HG03060 (cell line): ENCODE measurements around the gene TMEM109.

Source experiments
- ATAC-seq: cut with Tn5 transposase; IDR thresholded peaks from one replicate; pipeline ENCODE4 v1.9.1; 2021; ENCODE audit warnings: low read depth, moderate number of reproducible peaks; ENCODE audit not compliant: unreplicated experiment

The TMEM109 gene

DNA sequence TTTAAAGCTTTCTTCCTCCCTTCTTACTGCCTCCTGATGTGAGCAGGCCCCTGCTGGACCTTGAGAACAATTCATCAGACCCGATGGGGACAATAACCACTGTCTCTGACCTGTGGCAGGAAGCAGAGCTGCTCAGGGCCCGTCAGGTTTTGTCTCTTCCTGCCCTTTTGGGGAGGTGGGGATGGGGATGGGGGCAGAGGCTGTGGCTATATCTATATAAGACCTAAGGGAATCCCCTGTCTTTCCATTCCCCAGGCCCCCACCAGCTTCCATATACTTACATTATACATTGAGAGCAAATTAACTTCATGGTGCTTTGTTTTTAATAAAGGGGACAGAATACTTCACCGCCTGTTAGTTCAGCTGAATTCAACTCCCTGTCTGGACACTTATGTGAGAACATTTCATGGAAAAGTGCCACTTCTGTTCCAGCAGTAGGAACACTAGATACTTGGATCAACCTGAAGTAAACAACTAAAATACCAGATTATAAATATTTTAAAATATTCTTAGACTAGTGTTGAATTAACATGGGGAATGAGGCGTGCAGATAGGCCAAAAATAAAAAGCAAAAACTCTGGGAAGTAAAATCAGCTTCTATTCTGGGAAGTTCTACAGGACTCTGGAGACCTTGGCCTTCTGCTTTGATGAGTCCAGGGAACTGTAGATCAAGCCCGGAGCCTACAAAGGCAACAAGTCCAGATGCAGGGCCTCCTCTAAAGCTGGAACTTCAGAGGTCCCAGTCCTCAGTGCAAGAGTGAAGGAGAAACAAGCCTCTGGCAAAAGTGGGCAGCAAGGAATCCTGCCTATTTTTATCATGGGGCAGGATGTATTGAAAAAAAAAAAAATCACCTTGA is 35.5 kb upstream of the TMEM109 start:
- ATAC-seq: no peak

DNA sequence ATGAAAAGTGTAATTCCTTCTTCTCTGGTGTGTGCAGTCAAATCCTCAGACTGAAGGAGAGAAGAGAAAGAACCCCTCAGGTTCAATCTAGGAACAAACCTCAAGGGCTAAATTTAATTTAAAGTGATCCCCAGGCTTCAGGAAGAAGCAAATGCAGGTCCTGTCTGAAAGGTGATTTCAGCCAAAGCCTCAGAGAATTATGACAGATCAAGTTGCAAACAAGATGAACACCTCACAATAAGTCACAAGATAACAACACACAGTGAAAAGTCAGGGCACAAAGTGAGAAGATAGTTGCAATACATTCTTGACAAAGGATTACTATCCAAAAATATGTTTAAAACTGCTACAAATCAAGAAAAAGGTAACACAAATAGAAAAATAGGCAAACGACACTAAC is 34.9 kb upstream of the TMEM109 start:
- no peak for ATAC-seq

DNA sequence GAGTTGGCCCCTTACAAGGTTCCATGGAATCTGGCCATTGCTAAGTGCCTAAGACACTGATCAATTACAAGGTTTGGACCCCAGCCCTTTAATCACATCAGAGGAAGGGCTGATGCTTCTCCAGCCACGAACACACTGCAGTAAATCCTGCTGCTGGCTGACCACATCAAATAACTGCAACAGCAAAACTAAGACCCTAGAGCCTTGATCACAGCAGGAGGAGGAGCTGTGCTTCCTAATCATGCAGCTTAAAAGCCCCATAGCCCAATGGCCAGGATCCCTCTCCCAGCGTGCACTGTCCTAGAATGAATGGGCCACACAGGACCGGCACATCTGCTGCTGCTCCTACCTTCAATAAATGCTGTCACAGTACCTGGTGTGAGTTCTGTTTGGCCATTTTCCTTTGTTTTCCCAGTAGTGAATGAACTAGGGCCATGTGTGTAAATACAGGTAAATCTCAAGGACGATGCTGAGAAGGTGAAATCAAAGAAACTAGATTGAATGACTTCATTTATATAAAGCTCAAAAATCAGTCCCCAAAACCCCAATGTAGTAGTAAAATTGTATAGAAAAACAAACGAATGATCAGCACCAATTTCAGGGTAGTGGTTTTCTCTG is 33.9 kb upstream of the TMEM109 start:
- ATAC-seq: no peak

DNA sequence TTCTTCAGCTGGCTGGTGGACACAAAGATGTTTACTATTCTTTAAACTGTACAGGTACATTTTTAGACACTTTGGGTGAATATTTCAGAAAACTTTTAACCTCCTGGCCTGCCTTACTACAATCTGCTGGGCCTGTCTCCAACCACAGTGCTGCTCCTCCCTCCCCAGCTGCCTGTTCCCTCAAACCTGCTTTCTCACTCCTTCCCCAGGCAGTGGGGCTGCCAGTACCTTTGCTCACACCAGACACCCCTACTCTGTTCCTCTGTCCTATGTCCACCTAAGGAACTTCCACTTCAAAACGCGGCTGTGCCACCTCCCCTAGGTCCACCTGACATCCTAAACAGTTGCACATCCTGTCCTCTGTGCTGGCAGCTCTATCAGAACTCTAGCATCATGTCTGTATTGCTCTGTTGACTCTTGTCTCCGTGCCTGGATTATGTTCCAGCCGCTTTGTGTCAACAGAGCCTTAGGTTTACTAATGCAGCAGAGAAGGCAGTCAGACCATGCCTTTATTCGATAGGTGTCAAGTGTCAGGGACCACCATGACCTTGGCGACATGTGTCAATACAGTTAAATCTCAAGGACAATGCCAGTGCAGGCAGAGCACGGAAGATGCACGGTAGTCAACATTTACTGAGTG is 33.2 kb upstream of the TMEM109 start:
- no peak for ATAC-seq

DNA sequence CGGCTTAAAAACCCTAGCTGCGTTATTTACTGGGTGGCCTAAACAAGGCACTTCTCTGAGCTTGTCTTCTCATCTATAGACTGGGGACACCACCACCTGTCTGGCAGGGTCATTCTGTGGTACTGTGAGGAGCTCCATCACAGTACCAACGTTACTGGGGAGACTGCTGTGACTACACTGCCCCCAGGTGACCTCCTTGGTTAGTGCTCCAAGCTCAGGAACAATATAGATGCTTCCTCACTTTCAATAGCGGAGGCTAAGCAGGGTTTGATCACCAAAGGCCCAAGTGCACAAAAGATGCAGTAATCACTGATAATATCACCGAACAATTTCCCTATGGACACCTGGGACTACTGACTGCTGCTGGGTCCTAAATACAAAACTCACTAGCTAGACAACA is 26.4 kb upstream of the TMEM109 start:
- ATAC-seq: no peak

DNA sequence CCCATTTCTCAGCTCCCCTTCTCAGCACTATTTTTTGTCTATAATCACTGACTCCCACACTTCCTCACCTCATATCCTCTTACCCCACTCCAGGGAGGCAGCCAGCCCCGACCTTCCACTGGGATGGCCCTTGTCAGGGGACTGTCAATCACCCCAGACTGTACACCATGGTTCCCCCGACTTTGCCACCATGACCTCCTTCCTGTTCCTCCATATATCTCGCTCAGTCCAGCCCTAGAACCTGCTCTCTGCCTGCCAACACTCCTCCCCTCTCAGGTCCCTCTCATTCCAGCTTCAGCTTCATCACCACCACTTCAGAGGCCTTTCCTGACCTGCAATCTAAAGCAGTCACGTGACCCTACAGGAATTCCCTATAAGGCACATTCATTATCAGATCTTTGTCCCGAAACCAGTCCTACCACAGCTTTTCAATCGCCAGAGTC is 24.1 kb upstream of the TMEM109 start:
- no peak for ATAC-seq

DNA sequence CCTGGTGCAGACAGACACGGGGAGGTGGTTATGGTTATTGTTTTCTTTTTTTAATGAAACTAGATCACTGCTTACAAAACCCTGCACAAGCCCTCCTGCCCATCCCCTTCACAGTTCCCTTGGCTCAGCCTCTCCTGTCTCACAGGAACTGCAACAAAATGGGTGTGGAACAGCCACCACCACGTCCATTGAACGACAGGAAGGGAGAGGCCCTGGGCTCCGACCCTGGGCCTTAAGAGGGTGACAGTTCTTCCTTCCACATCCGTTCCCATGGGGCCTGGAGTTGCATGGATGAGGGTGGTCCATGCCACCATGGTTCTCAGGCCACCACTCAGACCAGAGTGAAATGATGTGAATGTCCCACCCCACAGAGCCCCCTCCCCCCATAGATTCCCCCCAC is 23.3 kb upstream of the TMEM109 start:
- no peak for ATAC-seq

DNA sequence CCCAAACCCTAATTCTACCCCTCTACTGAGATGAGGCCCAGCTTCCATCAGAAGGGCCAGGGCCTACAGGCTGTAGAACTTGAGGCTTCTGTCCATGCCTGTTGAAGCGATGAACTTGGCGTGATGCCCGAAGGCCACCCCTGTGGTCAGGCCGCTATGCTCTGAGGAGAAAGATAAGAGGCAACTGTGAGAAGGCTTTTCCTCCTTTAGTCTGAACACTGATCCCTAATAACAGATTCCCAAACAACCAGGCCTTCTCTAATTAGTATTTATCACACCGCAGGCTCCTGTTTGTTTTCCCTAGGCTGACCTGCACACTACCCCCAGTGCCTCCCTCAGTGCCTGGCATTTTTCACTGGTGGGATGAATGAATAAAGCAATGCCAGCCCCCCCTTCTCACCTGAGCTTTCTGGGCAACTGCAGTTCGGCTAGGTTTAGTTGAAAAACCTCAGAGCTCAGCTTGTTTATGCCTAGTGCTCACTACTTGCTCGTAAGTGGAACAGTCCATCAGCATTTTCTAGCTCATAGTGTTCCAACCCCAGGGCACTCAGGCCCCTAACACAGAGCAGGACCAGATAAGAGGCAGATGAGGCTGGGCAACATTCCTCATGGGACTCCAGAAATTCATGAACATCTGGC is 22.7 kb upstream of the TMEM109 start:
- ATAC-seq: no peak

DNA sequence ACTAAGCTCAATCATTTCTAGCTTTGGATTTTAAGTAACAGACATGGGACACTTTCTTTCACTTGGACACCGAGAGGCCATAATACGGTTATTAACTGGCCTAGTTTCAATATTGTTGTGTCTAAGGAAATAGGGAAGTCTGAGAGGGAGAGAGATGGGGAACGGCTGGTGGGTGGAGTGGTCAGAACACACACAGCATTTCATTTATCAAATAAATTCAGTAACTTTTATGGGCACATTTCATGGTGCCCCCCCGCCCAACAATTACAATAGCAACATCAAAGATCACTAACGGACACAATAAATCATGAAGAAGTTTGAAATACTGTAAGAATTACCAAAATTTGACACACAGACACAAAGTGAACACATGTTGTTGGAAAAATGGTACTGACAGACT is 18.3 kb upstream of the TMEM109 start:
- ATAC-seq: no peak

DNA sequence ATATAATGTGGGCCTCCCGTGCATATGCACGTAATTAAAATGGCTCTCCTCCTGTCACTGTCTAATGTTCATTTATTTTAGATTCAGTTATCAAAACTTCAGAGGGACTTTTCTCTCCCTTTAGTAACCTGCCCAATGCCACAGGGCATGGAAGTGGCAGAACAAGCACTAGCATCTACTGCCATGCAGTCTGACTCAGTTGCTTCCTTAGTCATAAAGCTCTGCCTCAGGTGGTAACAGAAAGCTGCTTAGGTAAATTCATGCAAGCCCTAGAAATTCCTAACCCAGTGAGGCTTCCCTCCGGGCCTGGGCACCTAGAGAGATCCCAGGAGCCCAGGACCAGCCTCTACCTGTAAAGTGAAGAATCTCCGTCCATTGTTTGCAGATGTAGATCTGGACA is 16.5 kb upstream of the TMEM109 start:
- ATAC-seq: no peak

DNA sequence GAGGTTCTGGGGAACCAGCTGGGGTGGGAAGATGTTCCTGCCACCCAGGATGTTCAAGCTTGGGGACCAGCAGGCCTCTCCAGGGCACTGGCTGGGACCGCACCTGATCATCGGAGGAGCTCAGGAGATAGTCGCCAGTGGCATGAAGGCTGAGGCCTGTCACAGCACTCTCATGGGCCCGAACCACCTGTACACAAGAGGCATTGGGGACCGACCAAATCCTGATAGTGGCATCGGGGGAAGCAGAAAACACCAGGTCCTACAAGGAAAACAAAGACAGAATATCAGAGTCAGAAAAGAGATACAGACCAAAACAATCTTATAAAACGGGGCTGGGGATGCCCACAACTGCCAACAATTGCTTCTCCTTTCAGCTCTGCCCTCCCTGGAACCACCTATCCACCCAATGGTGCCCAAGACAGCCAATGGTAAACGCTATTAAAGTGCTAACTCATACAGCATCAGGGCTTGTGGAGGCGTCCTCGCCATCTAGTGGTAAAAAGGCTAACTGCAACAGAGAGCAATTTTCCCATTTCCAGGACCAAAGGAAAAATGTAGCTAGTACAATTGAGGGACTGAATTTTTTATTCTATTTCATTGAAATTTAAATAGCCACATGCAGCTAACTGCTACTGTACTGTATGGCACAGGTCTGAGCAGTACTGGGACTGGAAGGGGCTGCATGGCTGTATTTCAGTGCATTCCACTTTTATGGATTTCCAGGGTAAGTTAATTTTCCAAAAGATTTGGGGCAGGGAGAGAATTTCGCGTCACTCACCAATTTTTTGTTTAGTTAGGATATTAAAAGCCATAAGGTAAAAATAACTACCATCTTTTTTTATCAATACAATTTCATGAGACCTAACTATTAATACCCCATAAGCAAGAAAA is 14.7 kb upstream of the TMEM109 start:
- ATAC-seq: no peak

DNA sequence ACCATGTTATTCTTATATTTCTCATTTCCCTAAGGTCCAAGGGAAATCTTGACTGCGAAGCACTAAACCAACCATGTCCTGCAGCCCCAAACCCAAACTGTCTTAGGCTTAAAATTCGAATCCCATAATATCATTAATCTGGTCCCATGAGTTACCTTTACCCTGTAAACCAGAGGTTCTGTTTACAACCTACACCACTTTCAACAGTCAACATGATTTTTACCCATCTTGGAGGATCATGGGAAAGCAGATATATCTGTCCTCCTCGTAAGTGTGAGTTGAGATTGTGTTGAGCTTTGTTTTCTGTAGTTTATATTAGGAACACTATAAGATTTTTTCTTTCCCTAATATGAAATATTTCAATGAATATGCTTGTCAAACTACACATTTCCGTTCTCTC is 14.0 kb upstream of the TMEM109 start:
- ATAC-seq: no peak

DNA sequence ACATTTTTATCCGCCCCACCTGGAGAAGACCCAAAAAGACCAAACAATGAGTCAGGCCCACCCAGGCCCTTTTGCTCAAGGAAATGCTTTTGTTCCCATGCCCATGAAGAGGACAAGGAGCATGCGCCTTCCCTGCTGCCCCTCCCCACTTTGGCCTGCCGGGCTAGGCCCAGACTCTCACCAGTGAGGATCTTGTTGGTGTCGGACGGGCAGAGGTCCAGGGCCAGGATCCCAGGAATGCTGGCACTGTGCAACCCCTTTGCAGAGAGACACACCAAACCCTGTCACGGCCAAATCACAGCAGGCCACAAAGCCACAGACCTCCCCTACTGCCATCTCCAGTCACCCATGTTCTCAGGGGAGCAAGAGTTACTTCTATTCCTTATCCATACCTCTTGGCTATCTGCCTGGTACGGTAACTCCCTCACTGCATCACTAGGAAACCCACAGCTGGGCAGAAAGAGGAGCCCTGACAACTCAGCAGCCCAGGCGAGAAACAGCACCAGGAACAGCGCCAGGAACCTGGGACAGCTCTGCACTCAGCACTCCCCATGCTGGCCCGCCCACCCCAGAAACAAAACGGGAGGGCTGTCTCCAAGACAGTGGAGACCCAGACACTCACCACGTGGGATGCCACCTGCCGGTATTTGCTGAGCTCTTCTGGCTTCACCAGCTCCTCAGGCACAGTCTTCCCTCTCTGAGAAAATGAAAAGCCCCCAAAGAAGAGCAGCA is 13.1 kb upstream of the TMEM109 start:
- ATAC-seq: no peak

DNA sequence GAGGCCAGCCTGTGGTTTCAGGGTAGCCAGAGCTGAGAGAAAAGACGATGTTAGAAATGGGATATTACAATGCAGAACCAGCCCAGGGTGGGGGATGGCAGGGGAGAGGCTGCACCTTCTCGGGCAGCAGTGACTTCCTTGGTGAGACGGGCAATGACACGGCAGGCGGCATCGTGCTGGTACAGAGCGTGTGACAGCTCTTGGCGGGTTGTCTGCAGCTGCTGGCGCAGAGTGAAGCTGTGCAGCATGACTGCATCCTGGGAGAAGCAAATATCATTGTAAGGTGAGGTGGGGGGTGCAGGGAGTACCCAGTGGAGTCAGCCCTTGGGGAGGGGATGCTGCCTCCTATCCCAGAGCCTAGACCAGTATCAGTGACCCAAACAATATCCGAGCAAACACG is 11.3 kb upstream of the TMEM109 start:
- no peak for ATAC-seq

DNA sequence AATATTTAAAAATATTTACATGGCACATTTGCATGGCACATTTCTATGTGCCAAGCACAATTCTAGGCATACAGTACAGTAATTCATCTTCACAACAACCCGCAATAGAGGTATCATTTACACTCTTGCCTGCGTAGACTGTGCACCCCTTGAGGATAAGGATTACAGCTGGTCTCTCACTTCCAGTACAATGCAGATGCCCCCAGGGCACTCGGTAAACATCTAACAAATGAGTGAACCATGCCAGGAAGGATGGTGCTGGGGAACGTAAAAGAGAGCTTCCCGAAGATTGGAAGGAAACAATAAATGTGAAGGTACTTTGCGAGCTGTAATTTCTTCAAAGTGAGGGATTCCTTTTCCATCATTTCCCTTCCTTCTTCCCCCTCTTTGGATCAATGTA is 8.9 kb upstream of the TMEM109 start:
- no peak for ATAC-seq

DNA sequence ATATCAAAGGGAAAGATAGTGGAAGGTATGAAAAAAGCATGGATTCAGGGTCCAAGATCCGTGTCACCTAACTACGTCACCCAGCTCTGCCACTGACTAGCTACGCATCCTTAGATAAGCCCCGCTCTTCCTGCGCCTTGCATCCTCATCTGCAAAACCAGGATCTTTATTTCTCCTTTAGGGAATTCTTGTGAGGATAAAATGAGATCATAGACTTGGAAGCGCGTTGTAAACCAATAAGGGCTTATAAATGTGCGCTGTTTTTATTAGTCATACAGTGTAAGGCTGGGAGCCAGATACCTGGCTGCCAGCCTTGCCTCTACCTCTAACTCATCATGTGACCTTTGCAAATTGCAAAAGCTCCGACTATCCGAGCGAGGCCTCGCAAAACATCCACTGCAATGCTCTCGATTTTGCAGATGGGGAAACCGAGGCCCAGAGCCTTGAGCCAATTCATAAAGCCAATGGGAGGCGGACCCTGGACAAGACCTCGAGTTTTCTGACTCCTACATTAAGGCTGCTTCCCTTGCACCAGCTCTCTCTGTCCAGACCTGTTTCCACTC is 8.3 kb upstream of the TMEM109 start:
- ATAC-seq: no peak

DNA sequence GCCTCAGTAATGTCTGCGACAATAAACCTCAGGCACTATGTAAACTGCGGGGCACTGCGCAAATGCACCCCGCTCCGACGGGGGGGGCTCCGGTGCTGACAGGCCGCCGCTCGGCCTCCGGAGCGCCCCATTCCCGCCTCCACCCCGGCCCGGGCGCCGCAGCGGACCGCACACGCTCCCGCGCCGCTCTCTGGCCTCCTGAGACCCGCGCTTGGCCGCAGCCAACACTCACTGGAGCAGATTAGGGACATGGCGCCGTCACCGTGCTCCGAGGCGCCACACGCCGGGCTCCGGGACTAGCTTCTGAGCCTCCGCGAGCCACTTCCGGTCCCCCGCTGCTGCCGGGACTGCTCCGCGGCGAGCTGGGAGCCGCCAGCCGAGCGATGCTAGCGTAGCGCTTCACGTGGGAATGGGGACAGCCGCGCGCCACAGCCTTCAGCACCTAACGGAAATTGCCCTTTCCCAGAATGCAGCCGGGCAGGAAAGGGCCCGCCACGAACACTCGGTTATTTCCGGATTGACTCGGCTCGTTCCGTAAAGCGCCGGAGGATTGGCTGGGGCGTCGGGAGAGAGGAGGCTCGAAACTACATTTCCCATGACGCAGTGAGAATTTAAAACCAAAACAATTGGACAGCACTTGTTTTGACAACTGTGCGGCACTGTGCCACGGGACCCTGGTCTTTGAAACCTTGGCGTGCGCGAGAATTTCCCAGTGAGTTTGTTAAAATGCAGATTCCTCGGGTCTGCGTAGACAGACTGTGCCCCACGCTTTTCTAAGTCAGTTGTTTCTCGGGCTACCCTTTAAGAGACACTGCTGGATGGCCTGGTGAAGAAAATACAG is 7.6 kb upstream of the TMEM109 start, which contains the start of gene PRPF19:
Gene PRPF19 (minus strand): TSS at position 454 of the 841 bp plus-strand sequence. CDS start 203 bp downstream, at position 251.
- ATAC-seq: peak; percentile 62

DNA sequence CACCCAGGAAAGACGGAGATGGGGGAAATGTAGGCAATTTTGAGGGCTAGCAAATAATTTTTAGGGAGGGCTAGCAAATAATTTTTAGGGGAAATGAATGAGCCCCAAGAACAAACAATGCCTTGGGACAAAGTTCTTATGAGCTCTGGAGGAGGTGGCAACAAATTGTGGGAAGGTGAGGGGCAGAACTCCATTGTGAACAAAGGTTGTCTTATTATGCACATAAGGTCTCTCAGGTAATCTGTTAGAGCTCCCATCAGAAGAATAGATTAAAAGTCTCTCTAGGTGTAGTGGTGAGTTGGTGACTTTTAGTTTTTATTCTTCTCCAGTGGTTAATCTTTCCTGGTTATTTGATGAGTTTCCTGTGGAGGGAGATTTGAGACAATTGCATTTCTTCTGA is 5.2 kb upstream of the TMEM109 start:
- no peak for ATAC-seq
